GM10266 (cell line): ENCODE measurements around the gene PCNA.

Source experiments
- DNase-seq: peaks from one replicate; pipeline ENCODE4 v3.0.0; 2012; ENCODE audit errors: extremely low spot score
- CTCF ChIP-seq: IDR thresholded peaks from 2 replicates; pipeline ENCODE4 v1.5.1; 2012; ENCODE audit warnings: mild to moderate bottlenecking, low read depth; ENCODE audit not compliant: control insufficient read depth, insufficient read depth; ENCODE audit errors: missing control alignments

PCNA gene

GRCh38 chr20:5156675-5157448 is 37.1 kb upstream of the PCNA start:
- no peak for TF ChIP-seq CTCF
- no peak for DNase-seq

GRCh38 chr20:5155404-5155803 is 35.6 kb upstream of the PCNA start:
- no peak for DNase-seq
- no peak for TF ChIP-seq CTCF

GRCh38 chr20:5154543-5154925 is 34.8 kb upstream of the PCNA start:
- DNase-seq, result no peak
- no peak for TF ChIP-seq CTCF

GRCh38 chr20:5153612-5154542 is 34.1 kb upstream of the PCNA start:
- TF ChIP-seq CTCF, result no peak
- DNase-seq, result no peak

- no peak for DNase-seq
- no peak for TF ChIP-seq CTCF
These were observed 33.4 kb upstream of the PCNA start for GRCh38 chr20:5153152-5153467.

- DNase-seq, result no peak
- TF ChIP-seq CTCF, result no peak
These were observed 30.7 kb upstream of the PCNA start for GRCh38 chr20:5150226-5151076.
